ENCODE measurements around the gene HSD17B12.
"Not testable (repeated sequence)": the region's sequence is repeated elsewhere in the genome, so short reads cannot be mapped to it uniquely, and the experiment has no call there.

Gene HSD17B12

DNA sequence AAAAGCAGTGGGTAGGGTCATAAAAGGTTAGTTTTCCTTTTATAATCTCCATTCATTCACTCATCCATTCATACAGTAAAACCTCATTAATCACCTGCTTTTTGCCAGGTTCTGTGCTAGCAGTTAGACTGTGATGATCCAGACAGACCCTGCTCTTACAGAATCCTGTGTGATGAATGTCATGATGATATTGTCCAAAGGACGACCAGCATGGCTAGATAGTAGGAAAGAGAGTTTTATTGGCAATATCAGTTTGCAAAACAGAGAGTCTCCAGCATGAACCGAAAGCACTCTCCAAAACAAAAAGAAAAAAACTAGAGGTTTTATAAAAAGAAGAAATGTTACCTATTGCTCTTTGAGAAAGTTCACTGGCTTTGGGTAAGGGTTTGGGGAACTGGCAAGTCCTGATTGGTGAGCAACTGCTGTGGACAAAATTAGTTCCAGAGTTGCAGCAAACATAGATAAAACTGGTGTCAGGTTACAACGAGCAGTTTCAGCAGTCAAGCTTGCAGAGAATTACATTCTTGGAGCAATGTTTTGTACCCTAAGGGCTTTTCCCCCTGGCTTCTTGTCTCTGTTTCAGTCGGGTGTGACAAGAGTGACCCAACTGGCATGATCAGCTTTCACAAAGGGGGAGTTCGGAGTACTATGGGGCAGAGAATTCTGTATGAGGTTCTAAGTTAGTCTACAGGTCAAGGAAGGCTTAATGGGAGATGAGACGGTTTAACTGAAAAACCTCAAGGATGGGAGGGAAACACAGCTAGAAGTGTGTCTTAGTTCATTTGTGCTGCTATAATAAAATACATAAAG is 58.3 kb downstream of the HSD17B12 start:
- in situ Hi-C loops (cut with HindIII; ENCODE audit: low sequenced_read_pairs), result no loop called here

GRCh38 chr11:43746670-43747069 is 66.1 kb downstream of the HSD17B12 start:
- in situ Hi-C loops (cut with HindIII; ENCODE audit: low sequenced_read_pairs), result no loop called here

DNA sequence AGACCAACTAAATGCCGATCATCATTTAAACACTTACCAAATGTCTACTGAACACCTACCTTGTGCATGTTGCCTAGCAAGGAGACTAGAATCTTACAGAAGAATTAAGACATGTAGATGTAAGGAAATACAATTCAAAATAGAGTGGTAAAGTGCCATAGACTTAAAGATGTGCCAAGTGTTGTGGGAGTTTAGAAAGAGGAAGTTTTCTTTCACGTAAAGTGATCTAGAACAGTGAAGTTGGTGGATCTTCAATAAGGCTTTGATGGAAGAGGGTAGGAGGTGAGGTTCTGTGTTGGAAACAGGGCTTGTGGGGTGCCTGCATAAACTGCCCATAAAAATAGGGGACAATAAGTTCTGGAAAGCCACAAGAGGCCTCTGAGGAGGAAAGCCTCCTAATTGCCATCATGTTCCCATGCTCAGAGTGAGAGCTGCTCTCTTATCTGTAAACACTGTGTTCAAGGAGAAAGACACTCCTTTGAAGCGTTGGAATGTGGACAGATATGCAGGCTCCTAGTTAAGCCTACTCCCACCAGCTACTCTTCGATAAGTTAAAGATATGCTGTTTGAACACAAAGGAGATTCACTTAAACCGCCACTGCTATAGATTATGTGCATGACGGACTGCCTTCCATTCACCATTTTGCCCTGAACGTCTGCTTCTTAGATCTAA is 66.7 kb downstream of the HSD17B12 start:
- in situ Hi-C loops (cut with HindIII; ENCODE audit: low sequenced_read_pairs), result no loop called here

DNA sequence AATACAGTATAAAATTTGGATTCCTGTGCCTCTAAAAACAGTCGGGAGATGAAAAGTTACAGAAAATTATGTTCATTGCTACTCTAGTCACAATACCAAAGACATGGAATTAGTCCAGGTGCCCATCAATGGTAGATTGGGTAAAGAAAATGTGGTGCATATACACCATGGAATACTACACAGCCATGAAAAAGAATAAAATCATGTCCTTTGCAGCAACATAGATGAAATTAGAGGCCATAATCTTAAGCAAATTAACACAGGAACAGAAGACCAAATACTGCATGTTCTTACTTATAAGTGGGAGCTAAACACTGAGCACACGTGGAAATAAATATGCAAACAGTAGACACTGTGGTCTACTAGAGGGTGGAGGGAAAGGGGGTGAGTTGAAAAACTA is 67.6 kb downstream of the HSD17B12 start:
- in situ Hi-C loops (cut with HindIII; ENCODE audit: low sequenced_read_pairs), result no loop called here

DNA sequence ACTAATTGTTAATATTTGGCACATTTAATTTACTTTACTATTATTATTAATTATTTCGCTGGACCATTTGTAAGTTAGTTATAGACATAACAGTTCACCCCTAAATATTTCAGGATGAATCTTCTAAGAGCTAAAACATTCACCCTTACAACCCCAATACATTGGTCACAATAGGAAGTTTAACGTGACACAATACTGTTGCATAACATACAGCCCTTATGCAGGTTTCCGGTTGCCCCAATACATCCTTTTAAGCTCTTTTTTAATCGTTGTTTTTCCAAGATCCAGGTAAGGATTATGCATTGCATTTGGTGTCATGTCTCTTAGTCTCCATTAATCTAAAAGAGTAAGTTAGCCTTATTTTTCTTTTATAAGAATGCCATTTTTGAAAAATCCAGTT is 71.2 kb downstream of the HSD17B12 start:
- in situ Hi-C loops (cut with HindIII; ENCODE audit: low sequenced_read_pairs), result no loop called here

GRCh38 chr11:43756575-43756974 is 76.0 kb downstream of the HSD17B12 start:
- in situ Hi-C loops (cut with HindIII; ENCODE audit: low sequenced_read_pairs), result no loop called here

DNA sequence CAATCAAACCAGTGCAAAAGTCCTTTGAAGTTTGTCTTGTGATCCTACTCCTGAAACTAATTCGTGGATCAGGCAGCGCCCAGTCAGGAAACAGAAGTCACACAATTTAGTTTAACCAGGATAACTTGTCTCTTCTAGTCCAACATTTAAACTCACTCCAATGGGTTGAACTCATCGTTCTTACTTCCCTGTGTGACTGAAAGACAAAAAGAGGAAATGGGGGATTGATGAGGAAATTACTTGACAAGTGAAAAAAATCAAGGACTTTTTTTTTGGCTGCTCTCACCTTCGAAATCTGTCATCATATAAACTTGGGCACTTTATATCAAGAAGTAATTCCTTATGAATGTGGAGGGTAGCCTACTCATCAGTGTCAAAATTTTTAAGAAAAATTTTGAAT is 78.4 kb downstream of the HSD17B12 start:
- in situ Hi-C loops (cut with HindIII; ENCODE audit: low sequenced_read_pairs), result no loop called here

GRCh38 chr11:43760902-43761301 is 80.4 kb downstream of the HSD17B12 start:
- in situ Hi-C loops (cut with HindIII; ENCODE audit: low sequenced_read_pairs), result no loop called here

GRCh38 chr11:43765194-43765593 is 84.7 kb downstream of the HSD17B12 start:
- in situ Hi-C loops (cut with HindIII; ENCODE audit: low sequenced_read_pairs), result no loop called here

GRCh38 chr11:43768654-43769053 is 88.1 kb downstream of the HSD17B12 start:
- in situ Hi-C loops (cut with HindIII; ENCODE audit: low sequenced_read_pairs), result not testable (repeated sequence)

DNA sequence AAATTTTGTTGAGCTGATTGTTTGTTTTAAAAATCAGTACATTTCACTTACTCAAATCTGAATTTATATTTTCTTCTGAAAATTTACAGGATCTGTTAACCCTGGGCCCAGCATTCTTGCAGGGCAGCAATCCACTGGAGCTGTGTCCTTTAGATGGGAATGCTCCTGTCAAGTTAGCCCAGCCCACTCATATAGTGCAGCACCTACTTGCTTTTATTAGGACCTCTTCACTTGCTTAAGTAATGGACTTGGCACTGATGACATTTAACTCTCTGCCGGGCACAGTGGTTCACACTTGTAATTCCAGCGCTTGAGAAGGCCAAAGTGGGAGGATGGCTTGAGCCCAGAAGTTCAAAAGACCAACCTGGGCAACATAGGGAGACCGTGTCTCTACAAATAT is 89.6 kb downstream of the HSD17B12 start:
- in situ Hi-C loops (cut with HindIII; ENCODE audit: low sequenced_read_pairs), result no loop called here

- in situ Hi-C loops (cut with HindIII; ENCODE audit: low sequenced_read_pairs), result no loop called here
Observed at GRCh38 chr11:43772733-43773132, 92.2 kb downstream of the HSD17B12 start.

DNA sequence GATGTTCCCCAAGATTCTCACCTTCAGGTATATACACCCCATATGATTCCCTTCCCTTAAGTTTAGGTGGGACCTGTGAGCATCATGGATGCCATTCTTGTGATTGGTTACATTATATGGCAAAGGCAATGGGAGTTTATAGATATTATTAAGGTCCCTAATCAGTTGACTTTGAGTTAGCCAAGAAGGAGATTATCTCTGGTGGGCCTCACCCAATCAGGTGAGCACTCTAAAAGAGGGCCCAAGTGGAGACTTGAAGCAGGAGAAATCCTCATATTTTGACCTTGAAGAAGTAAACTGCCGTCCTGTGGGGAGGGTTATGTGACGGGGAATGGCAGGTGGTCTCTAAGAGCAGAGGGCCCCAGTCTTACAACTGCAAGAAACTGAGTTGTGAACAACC is 94.2 kb downstream of the HSD17B12 start:
- in situ Hi-C loops (cut with HindIII; ENCODE audit: low sequenced_read_pairs), result no loop called here

GRCh38 chr11:43779306-43779705 is 98.8 kb downstream of the HSD17B12 start:
- in situ Hi-C loops (cut with HindIII; ENCODE audit: low sequenced_read_pairs), result no loop called here

- in situ Hi-C loops (cut with HindIII; ENCODE audit: low sequenced_read_pairs), result no loop called here
Observed at GRCh38 chr11:43784301-43784700, 103.8 kb downstream of the HSD17B12 start.

GRCh38 chr11:43784866-43785265 is 104.3 kb downstream of the HSD17B12 start:
- in situ Hi-C loops (cut with HindIII; ENCODE audit: low sequenced_read_pairs), result no loop called here

GRCh38 chr11:43785318-43785717 is 104.8 kb downstream of the HSD17B12 start:
- in situ Hi-C loops (cut with HindIII; ENCODE audit: low sequenced_read_pairs), result no loop called here

DNA sequence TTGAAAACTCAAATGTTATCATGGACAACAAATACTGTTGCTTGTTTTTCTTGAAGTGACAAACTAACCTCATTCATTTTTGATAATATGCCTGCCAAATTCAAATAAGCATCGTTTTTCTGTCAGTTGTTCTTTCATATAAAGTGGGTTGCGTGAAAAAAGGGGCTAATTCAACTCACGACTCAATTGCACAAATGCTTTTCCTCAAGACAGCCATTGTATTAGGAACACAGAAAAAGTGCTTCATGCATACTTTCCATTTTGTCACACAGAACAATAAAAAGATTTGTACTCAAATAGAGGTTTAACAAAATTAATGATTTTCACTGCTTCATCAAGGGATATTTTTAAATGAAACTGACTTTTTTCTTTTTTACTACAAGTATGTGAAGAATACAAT is 105.5 kb downstream of the HSD17B12 start:
- in situ Hi-C loops (cut with HindIII; ENCODE audit: low sequenced_read_pairs), result no loop called here

DNA sequence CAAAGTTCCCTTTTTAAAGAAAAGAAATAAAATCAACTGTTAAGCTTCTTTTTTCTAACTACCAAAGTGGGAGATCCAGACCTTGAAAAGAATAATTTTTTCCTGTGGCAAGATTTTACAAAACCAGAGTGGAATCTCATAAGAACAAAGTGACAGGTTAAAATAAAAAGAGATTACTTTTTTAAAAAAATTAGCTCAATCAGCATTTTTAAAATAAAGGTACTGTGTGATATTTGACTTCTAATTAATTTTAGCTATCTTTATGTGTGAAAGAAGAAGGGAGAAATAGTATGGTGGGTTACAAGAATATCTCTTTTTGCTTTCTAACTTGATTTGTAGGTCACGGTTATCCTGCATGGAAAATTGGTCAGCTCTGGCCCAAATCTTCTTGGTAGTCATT is 107.3 kb downstream of the HSD17B12 start:
- in situ Hi-C loops (cut with HindIII; ENCODE audit: low sequenced_read_pairs), result no loop called here

- in situ Hi-C loops (cut with HindIII; ENCODE audit: low sequenced_read_pairs), result no loop called here
Observed at GRCh38 chr11:43788421-43788820, 107.9 kb downstream of the HSD17B12 start.

GRCh38 chr11:43789700-43790443 is 109.3 kb downstream of the HSD17B12 start:
- in situ Hi-C loops (cut with HindIII; ENCODE audit: low sequenced_read_pairs), result no loop called here

DNA sequence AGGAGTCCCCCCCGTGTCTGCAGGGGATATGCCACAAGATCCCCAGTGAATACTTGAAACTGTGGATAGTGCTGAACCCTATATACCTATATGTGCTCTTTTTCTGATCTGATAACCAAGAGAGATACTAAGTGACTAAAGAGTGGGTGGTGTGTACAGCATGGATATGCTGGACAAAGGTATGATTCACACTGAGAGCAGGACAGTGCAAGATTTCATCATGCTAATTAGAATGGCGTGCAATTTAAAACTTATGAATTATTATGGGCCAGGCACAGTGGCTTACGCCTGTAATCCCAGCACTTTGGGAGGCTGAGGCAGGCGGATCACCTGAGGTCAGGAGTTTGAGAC is 109.9 kb downstream of the HSD17B12 start:
- in situ Hi-C loops (cut with HindIII; ENCODE audit: low sequenced_read_pairs), result no loop called here

Data from DLD1 (cell line).